ENCODE data around the gene PLEKHA7. TPM values are rescaled to one million over a fixed set of nuclear protein-coding genes. Genes with fewer than 3 reads are reported as not detected.
A peak's percentile ranks its signal among the peaks of the same experiment; 100 is the strongest.

Gene PLEKHA7
- total RNA-seq, 2 donors from 2014 or later = 17.5 to 21.9 TPM

GRCh38 chr11:16977136-16977993 is 36.8 kb downstream of the PLEKHA7 start:
- H3K9me3 ChIP-seq (ENCODE audit: control insufficient read depth, low read length) = no peaks in the 10 kb centered on the region
- H3K27ac Mint-ChIP-seq = no peak overlapping the region
- H3K27me3 Mint-ChIP-seq (ENCODE audit: insufficient read depth) = no peaks in the 10 kb centered on the region

GRCh38 chr11:16976379-16976778 is 37.8 kb downstream of the PLEKHA7 start:
- no peaks in the 10 kb centered on the region for H3K36me3 Mint-ChIP-seq (ENCODE audit: low read depth)
- no peaks in the 10 kb centered on the region for H3K27me3 Mint-ChIP-seq (ENCODE audit: insufficient read depth)
- H3K4me1 ChIP-seq (ENCODE audit: control insufficient read depth, insufficient read depth, low read length) = peaks cover 2% of the 10 kb centered on the region
- H3K9me3 Mint-ChIP-seq = no peaks in the 10 kb centered on the region
- H3K27ac Mint-ChIP-seq = no peak overlapping the region
- WGBS, 2 experiments (ENCODE audit: insufficient coverage in 1 of 2, insufficient read length in 1 of 2) = 75 to 80% methylated on average over 5 of the region's 5 CpGs
- peaks cover 3% of the 10 kb centered on the region for H3K4me1 Mint-ChIP-seq
- H3K27me3 ChIP-seq (ENCODE audit: control insufficient read depth, insufficient read depth, low read length, poor library complexity, severe bottlenecking) = no peaks in the 10 kb centered on the region
- H3K4me3 ChIP-seq (ENCODE audit: low read length) = no peak overlapping the region
- no peaks in the 10 kb centered on the region for H3K9me3 ChIP-seq (ENCODE audit: control insufficient read depth, low read length)
- H3K27ac ChIP-seq (ENCODE audit: low read depth, low read length) = peak overlapping the region; percentile 17
- H3K9ac ChIP-seq (ENCODE audit: extremely low read depth, low read length, poor library complexity, severe bottlenecking) = no peak overlapping the region
- no peak for TF ChIP-seq CTCF (conservative IDR thresholded peaks at IDR 0.05)
- no peak for DNase-seq
- no peaks in the 10 kb centered on the region for H3K36me3 ChIP-seq (ENCODE audit: control insufficient read depth, insufficient read depth, low read length)
- H3K4me3 Mint-ChIP-seq = no peak overlapping the region

More at GRCh38 chr11:16977136-16977993, 36.8 kb downstream of the PLEKHA7 start:
- 89 to 91% methylated on average over 3 to 7 of the region's 7 CpGs for WGBS, 2 experiments (ENCODE audit: insufficient coverage in 1 of 2, insufficient read length in 1 of 2)
- no peak overlapping the region for H3K9ac ChIP-seq (ENCODE audit: extremely low read depth, low read length, poor library complexity, severe bottlenecking)
- H3K27me3 ChIP-seq (ENCODE audit: control insufficient read depth, insufficient read depth, low read length, poor library complexity, severe bottlenecking) = no peaks in the 10 kb centered on the region
- TF ChIP-seq CTCF (conservative IDR thresholded peaks at IDR 0.05) = no peak
- Mint-ChIP-seq H3K4me3 (no peak overlapping the region), H3K4me1 (peaks cover 10% of the 10 kb centered on the region), H3K9me3 (no peaks in the 10 kb centered on the region), H3K36me3 (ENCODE audit: low read depth) (no peaks in the 10 kb centered on the region)
- no peak overlapping the region for H3K4me3 ChIP-seq (ENCODE audit: low read length)
- DNase-seq = no peak
- H3K4me1 ChIP-seq (ENCODE audit: control insufficient read depth, insufficient read depth, low read length) = peaks cover 12% of the 10 kb centered on the region
- H3K36me3 ChIP-seq (ENCODE audit: control insufficient read depth, insufficient read depth, low read length) = no peaks in the 10 kb centered on the region
- peak overlapping the region; percentile 71 for H3K27ac ChIP-seq (ENCODE audit: low read depth, low read length)

GRCh38 chr11:16975906-16976305 is 38.3 kb downstream of the PLEKHA7 start:
- Histone ChIP-seq H3K9ac (ENCODE audit: extremely low read depth, low read length, poor library complexity, severe bottlenecking) (no peak overlapping the region), H3K4me3 (ENCODE audit: low read length) (no peak overlapping the region), H3K9me3 (ENCODE audit: control insufficient read depth, low read length) (no peaks in the 10 kb centered on the region), H3K36me3 (ENCODE audit: control insufficient read depth, insufficient read depth, low read length) (no peaks in the 10 kb centered on the region), H3K27ac (ENCODE audit: low read depth, low read length) (no peak overlapping the region), H3K4me1 (ENCODE audit: control insufficient read depth, insufficient read depth, low read length) (no peaks in the 10 kb centered on the region), H3K27me3 (ENCODE audit: control insufficient read depth, insufficient read depth, low read length, poor library complexity, severe bottlenecking) (no peaks in the 10 kb centered on the region)
- Mint-ChIP-seq H3K4me1 (peaks cover 2% of the 10 kb centered on the region), H3K27ac (no peak overlapping the region), H3K9me3 (no peaks in the 10 kb centered on the region), H3K4me3 (no peak overlapping the region), H3K36me3 (ENCODE audit: low read depth) (no peaks in the 10 kb centered on the region), H3K27me3 (ENCODE audit: insufficient read depth) (no peaks in the 10 kb centered on the region)
- TF ChIP-seq CTCF (conservative IDR thresholded peaks at IDR 0.05) = no peak
- 89% methylated on average over 1 of the region's 1 CpG; no CpG with 5 or more reads in 1 of the 2 experiments for whole genome bisulfite sequencing, 2 experiments (ENCODE audit: insufficient coverage in 1 of 2, insufficient read length in 1 of 2)
- DNase-seq = no peak
